OCI-LY3 (cell line): ENCODE data around the gene PDE10A.

ENCODE experiments used
- CTCF ChIP-seq: fragments of 200-600, 300-600 bp; sonication (generic); IDR thresholded peaks from 2 replicates; pipeline ENCODE4 v1.5.1; 2014; ENCODE audit warnings: antibody characterized with exemption, low read length, low read depth
- EZH2phosphoT487 ChIP-seq: fragments of 200-600 bp; shearing (Covaris generic); IDR thresholded peaks from 2 replicates; pipeline ENCODE4 v1.6.1; 2018; ENCODE audit warnings: antibody characterized with exemption, mixed run types, low read depth

- TF ChIP-seq CTCF (no peak), EZH2phosphoT487 (no peak)
These were observed 345.3 kb downstream of the PDE10A start for GRCh38 chr6:165317723-165318122.
